ENCODE data around the gene CLHC1. TPM values are rescaled to one million over a fixed set of nuclear protein-coding genes. Genes with fewer than 3 reads are reported as not detected.

The CLHC1 gene
- total and polyA plus RNA-seq, 2 of the 8 experiments (the other 6 are each of a cell fraction or from before 2014, with no cell fraction given), result 2.6 to 10.8 TPM

DNA sequence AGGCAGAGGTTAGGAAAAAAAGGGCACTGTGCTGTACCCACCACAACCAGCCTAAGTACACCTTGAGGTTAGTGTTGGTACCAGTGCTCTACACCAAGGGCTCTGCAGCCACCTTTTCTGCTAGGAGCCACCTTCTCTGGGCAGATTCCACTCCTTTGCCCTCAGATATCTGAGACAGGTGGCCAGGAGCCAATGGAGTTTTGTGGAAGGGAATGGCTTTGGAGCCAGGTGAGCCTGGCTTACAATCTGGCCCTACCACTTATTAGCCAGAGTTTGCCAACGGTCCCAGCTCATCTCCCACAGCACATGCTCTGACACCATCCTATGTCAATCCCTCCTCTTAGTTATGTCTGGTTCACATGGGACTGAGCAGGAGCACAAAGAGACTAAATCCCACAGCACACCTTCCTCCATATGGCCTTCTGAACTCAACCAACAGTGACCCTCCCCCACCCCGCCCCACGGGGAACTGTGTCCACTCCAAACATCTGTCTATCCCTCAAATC, 77.5 kb downstream of the CLHC1 start (continued):
- TF ChIP-seq, protein P1, sequence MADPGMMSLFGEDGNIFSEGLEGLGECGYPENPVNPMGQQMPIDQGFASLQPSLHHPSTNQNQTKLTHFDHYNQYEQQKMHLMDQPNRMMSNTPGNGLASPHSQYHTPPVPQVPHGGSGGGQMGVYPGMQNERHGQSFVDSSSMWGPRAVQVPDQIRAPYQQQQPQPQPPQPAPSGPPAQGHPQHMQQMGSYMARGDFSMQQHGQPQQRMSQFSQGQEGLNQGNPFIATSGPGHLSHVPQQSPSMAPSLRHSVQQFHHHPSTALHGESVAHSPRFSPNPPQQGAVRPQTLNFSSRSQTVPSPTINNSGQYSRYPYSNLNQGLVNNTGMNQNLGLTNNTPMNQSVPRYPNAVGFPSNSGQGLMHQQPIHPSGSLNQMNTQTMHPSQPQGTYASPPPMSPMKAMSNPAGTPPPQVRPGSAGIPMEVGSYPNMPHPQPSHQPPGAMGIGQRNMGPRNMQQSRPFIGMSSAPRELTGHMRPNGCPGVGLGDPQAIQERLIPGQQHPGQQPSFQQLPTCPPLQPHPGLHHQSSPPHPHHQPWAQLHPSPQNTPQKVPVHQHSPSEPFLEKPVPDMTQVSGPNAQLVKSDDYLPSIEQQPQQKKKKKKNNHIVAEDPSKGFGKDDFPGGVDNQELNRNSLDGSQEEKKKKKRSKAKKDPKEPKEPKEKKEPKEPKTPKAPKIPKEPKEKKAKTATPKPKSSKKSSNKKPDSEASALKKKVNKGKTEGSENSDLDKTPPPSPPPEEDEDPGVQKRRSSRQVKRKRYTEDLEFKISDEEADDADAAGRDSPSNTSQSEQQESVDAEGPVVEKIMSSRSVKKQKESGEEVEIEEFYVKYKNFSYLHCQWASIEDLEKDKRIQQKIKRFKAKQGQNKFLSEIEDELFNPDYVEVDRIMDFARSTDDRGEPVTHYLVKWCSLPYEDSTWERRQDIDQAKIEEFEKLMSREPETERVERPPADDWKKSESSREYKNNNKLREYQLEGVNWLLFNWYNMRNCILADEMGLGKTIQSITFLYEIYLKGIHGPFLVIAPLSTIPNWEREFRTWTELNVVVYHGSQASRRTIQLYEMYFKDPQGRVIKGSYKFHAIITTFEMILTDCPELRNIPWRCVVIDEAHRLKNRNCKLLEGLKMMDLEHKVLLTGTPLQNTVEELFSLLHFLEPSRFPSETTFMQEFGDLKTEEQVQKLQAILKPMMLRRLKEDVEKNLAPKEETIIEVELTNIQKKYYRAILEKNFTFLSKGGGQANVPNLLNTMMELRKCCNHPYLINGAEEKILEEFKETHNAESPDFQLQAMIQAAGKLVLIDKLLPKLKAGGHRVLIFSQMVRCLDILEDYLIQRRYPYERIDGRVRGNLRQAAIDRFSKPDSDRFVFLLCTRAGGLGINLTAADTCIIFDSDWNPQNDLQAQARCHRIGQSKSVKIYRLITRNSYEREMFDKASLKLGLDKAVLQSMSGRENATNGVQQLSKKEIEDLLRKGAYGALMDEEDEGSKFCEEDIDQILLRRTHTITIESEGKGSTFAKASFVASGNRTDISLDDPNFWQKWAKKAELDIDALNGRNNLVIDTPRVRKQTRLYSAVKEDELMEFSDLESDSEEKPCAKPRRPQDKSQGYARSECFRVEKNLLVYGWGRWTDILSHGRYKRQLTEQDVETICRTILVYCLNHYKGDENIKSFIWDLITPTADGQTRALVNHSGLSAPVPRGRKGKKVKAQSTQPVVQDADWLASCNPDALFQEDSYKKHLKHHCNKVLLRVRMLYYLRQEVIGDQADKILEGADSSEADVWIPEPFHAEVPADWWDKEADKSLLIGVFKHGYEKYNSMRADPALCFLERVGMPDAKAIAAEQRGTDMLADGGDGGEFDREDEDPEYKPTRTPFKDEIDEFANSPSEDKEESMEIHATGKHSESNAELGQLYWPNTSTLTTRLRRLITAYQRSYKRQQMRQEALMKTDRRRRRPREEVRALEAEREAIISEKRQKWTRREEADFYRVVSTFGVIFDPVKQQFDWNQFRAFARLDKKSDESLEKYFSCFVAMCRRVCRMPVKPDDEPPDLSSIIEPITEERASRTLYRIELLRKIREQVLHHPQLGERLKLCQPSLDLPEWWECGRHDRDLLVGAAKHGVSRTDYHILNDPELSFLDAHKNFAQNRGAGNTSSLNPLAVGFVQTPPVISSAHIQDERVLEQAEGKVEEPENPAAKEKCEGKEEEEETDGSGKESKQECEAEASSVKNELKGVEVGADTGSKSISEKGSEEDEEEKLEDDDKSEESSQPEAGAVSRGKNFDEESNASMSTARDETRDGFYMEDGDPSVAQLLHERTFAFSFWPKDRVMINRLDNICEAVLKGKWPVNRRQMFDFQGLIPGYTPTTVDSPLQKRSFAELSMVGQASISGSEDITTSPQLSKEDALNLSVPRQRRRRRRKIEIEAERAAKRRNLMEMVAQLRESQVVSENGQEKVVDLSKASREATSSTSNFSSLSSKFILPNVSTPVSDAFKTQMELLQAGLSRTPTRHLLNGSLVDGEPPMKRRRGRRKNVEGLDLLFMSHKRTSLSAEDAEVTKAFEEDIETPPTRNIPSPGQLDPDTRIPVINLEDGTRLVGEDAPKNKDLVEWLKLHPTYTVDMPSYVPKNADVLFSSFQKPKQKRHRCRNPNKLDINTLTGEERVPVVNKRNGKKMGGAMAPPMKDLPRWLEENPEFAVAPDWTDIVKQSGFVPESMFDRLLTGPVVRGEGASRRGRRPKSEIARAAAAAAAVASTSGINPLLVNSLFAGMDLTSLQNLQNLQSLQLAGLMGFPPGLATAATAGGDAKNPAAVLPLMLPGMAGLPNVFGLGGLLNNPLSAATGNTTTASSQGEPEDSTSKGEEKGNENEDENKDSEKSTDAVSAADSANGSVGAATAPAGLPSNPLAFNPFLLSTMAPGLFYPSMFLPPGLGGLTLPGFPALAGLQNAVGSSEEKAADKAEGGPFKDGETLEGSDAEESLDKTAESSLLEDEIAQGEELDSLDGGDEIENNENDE (IDR thresholded peaks at IDR 0.05; ENCODE audit: insufficient replicate concordance, low read length), result no peak
- TF ChIP-seq, protein P2, sequence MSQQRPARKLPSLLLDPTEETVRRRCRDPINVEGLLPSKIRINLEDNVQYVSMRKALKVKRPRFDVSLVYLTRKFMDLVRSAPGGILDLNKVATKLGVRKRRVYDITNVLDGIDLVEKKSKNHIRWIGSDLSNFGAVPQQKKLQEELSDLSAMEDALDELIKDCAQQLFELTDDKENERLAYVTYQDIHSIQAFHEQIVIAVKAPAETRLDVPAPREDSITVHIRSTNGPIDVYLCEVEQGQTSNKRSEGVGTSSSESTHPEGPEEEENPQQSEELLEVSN (IDR thresholded peaks at IDR 0.05), result no peak
- TF ChIP-seq CBX8 (IDR thresholded peaks at IDR 0.05; ENCODE audit: borderline replicate concordance, low read depth, low read length) (no peak), FOSL1 (IDR thresholded peaks at IDR 0.05; ENCODE audit: insufficient read depth, low read depth, low read length) (no peak), EZH2 (IDR thresholded peaks at IDR 0.05; ENCODE audit: low read depth, low read length, severe bottlenecking) (no peak), CHD1 (IDR thresholded peaks at IDR 0.05; ENCODE audit: low read depth, low read length) (no peak), CREB1 (IDR thresholded peaks at IDR 0.05) (no peak), MAX (IDR thresholded peaks at IDR 0.05) (no peak), JUN (IDR thresholded peaks at IDR 0.05; ENCODE audit: low read depth, low read length) (no peak)
